AG09319 (cell line): Measurements from ENCODE around the gene MGRN1.

Experiments used
- DNase-seq: peaks from one replicate; pipeline ENCODE4 v3.0.0-alpha.2; 2010; ENCODE audit warnings: low read depth; ENCODE audit errors: extremely low read depth
- TF ChIP-seq, protein P1 (sequence below): IDR thresholded peaks from 2 replicates; pipeline ENCODE4 v1.5.1; 2011; ENCODE audit warnings: low read depth, mild to moderate bottlenecking, inconsistent platforms, low read length, moderate library complexity

Gene MGRN1

DNA sequence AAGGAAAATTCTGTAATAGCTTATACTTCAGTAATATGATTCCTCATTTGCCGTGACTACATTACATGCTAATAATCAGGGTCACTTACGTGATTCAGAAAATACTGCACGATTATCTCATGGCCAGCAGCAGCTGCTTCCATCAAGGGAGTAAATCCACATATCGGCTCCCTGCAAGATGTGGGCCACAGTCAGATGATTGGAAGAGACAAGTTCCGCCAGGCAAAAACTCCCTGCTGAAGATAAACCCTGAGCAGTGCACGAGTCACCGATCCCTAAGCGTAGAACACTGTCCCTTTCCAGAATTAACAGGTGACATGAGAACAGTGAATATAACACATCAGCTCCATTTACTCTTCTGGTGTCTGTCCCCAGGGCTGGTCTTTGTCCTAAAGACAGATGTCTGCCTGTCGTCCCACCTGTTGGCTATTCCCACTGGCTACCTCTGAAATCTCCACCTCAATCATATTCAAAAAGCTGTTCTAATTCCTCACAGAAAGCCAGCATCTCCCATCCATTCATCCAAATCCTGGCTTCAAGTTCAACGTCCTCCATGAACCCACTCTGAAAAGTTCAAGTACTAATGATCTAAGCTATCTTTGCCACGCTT is 100.1 kb downstream of the MGRN1 start:
- no peak for DNase-seq

DNA sequence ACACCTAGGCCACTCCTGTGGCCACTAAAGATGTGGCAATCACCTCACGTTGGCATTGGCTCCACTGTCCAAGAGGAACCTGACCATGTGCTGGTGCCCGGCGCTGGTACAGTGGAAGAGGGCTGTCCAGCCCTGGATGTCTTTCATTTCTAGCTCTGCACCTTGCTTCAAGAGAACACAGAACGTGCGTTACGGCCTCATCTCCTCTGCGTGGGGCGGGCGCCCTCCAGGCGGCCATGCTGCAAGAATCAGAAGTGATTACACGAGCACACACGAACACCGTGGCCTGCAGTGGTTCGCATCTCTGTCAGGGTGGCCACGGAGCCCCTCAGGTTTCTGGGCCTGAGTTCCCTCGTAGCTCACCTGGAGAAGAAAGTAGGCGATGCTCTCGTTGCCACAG is 102.0 kb downstream of the MGRN1 start:
- TF ChIP-seq, protein P1, sequence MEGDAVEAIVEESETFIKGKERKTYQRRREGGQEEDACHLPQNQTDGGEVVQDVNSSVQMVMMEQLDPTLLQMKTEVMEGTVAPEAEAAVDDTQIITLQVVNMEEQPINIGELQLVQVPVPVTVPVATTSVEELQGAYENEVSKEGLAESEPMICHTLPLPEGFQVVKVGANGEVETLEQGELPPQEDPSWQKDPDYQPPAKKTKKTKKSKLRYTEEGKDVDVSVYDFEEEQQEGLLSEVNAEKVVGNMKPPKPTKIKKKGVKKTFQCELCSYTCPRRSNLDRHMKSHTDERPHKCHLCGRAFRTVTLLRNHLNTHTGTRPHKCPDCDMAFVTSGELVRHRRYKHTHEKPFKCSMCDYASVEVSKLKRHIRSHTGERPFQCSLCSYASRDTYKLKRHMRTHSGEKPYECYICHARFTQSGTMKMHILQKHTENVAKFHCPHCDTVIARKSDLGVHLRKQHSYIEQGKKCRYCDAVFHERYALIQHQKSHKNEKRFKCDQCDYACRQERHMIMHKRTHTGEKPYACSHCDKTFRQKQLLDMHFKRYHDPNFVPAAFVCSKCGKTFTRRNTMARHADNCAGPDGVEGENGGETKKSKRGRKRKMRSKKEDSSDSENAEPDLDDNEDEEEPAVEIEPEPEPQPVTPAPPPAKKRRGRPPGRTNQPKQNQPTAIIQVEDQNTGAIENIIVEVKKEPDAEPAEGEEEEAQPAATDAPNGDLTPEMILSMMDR, result no peak
- no peak for DNase-seq

More for the DNA sequence above, 100.1 kb downstream of the MGRN1 start:
- TF ChIP-seq, protein P1, result no peak

DNA sequence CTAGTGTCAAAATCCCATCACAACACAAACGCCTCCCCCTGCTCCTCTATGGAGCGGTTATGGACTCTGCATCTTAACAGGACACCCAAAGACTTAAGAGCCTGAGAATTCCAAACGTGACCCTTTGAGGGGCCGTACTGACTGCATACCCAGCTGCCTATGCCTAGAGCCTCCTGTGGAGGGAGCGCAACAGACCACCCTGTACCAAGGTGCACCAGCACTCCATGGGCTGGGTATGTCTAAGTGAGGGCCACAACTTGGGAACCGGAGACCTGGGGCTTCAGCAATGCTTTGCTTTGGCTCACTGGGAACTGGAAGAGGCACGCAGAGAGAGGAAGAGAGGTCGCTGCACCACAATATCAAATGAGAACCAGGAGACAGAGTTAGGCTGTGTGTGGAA is 104.0 kb downstream of the MGRN1 start:
- TF ChIP-seq, protein P1, result no peak
- no peak for DNase-seq

DNA sequence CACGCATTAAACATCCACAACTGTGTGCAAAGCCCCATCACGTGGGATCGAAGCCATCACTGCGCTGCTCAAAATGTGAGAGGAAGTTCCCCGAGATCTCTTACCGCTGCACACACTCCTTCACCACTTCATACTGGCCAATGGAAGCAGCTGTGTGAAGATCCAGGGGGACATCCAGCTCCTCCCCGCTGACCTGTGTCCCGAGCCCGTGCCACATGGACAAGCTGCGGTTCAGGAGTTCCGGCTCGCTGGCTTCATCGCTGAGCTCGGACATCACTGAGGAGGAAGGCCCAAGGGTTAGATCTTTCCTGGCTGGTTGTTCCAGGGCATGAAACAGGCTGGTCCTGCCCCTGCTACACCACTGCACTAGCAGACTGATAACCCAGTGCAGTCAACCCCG is 105.2 kb downstream of the MGRN1 start:
- DNase-seq, result no peak
- TF ChIP-seq, protein P1, result no peak

DNA sequence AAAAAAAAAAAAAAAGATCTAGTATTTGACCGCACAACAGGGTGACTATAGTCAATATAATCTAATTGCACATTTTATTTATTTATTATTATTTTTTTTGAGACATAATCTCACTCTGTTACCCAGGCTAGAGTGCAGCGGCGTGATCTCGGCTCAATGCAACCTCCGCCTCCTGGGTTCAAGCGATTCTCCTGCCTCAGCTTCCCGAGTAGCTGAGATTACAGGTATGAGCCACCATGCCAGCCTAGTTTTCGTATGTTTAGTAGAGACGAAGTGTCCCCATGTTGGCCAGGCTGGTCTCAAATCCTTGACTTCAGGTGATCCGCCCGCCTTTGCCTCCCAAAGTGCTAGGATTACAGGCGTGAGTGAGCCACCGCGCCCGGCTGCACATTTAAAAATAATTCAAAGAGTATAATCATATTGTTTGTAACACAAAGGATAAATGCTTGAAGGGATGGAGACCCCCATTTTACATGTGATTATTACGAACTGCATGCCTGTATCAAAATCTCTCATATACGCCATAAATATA is 108.7 kb downstream of the MGRN1 start:
- TF ChIP-seq, protein P1, result no peak
- no peak for DNase-seq

DNA sequence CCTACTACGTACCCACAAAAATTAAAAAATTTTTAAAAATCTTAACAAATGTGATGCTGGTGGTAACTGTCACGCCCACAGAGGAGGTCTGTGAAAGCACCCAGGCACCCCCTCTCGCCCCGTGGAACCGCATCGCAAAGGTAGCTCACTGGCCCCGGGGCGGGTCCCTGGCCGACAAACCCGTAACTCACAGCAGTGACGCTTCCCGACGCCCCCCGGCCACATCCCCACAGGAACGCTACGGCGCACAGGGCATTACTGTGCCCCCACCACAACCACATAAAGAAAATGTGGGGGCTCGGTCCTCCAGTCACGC is 109.1 kb downstream of the MGRN1 start:
- TF ChIP-seq, protein P1, result no peak
- DNase-seq, result no peak

DNA sequence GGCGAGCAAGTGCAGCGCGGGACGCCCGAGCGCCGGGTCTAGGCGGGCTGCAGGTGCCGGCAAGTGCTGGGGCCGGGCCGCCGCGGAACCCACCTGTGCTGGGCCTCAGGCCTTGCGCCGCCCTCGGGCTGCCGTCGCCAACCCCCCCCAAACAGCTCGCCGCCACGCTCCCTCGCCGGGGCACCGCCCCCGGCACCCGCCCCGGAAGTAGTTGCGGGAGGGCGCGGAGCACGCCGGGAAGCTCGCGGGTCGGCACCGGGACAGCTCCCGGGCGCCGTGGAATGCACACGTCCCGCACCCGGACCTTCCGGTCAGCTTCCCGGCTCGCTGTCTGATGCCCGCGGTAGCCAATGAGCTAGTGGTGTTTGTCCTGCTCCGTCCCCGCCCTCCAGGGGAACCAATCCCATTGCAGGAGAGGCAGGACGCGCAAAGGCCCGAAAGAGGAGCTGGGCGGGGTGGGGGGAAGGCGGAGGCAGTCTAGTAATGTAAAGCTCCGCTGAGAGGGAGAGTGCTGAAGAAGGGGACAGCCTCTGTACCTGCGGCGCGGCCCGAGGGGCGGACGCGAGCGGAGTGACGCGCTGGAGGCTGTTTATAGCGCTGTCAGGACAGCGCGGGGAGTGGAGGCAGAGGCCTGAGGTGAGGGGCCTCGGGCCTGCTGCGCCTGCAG is 109.6 kb downstream of the MGRN1 start, which contains the start of the genes ANKS3 and DNAAF8:
TSS of gene ANKS3 (minus strand) at position 209 of the 667 bp plus-strand sequence. CDS start 4,122 bp downstream, outside the sequence.
TSS of gene DNAAF8 (plus strand) at position 475 of the 667 bp plus-strand sequence. CDS start 1,978 bp downstream, outside the sequence.
- TF ChIP-seq, protein P1, result no peak
- DNase-seq, result peak; percentile 94
